GM19043 (cell line): ENCODE measurements around the gene KIAA0040.
"Not testable (repeated sequence)": the region's sequence is repeated elsewhere in the genome, so short reads cannot be mapped to it uniquely, and the experiment has no call there.

Source experiments
- ATAC-seq: cut with Tn5 transposase; IDR thresholded peaks from one replicate; pipeline ENCODE4 v1.9.1; 2021; ENCODE audit warnings: low read depth; ENCODE audit not compliant: unreplicated experiment

KIAA0040 gene

GRCh38 chr1:175108331-175108820 lies 84.2 kb downstream of the KIAA0040 start:
- ATAC-seq, result not testable (repeated sequence)
